ENCODE data around the gene ZNF232. TPM values are rescaled to one million over a fixed set of nuclear protein-coding genes. Genes with fewer than 3 reads are reported as not detected.
"Not testable (repeated sequence)": the region's sequence is repeated elsewhere in the genome, so short reads cannot be mapped to it uniquely, and the experiment has no call there.

Gene ZNF232
- polyA plus RNA-seq, 1 donor: 11.1 TPM

DNA sequence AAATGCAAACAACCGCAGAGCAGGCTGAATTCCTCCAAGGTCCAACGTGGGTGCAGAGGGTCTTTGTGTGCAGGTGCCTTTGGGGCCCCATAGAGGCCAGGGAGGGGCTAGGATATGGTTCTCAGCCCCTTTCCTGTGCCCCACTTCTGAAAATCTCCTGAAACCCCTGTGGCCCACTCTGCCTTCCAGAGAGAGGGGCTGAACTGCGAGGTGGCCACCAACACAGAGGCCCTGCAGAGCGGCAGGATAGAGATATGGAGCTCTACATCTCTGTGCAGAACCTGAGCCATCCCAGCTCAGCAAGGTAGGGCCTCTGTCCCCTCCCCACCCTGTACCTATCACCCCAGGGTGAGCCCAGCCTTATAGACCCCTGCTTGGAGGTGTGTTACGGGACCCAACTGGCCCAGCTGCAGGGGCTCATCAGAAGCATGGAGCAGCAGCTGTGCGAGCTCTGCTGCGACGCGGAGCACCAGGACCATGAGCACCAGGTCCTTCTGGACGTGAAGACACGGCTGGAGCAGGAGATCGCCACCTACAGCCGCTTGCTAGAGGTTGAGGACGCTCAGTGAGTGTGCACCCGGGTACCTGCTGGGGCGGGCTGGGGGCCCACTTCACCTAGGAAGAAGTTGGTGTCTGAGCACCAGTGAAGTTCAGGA is 9.6 kb upstream of the ZNF232 start:
- H3K27ac ChIP-seq (ENCODE audit: low read length): no peak overlapping the region
- H3K9me3 ChIP-seq (ENCODE audit: control insufficient read depth, low read depth, low read length): peaks cover 14% of the 10 kb centered on the region
- no peak overlapping the region for H3K4me3 ChIP-seq (ENCODE audit: low read length)
- H3K4me1 ChIP-seq (ENCODE audit: control insufficient read depth, insufficient read depth, low read length): peaks cover 4% of the 10 kb centered on the region
- no peak for DNase-seq
- no CpG with 5 or more reads among the region's 16 CpGs for WGBS (ENCODE audit: insufficient coverage, low lambda C conversion rate)
- H3K27me3 ChIP-seq (ENCODE audit: control insufficient read depth, insufficient read depth, low read length): peaks cover 57% of the 10 kb centered on the region
- no peaks in the 10 kb centered on the region for H3K36me3 ChIP-seq (ENCODE audit: control insufficient read depth, insufficient read depth, low read length)

DNA sequence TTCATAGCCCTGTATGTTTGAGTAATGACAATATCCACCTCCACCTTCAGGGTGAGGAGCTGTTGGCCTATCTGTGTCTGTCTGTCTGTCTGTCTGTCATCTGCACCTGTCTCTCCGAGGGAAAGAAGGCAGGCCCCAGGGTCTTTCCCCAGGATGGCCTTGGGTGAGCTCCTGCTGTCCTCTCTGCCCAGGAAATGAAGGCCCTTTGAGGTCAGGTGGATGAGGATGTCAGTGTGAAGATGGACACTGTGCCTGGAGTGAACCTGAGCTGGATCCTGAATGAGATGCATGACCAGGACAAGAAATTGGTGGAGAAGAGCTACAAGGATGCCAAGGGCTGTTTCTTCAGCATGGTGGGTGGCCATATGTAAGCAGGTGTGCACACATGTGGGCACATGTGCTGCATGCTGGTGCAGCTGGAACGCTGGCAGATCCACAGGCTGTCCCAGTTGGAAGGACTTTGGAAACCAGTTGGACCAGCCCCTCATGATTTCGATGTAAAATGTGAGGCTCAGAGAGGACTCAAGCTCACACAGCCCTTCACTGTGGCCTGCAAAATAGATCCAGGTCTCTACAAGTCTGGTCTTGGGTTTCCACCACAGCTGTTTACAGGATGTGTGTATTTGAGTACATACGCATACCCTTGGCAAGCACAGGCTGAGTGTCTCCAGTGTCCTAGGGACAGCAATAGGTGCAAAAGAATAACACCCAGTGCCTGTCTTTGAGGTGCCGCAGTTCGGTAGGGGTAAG is 8.9 kb upstream of the ZNF232 start:
- Histone ChIP-seq H3K9me3 (ENCODE audit: control insufficient read depth, low read depth, low read length) (peaks cover 21% of the 10 kb centered on the region), H3K27me3 (ENCODE audit: control insufficient read depth, insufficient read depth, low read length) (peaks cover 61% of the 10 kb centered on the region)
- H3K27ac ChIP-seq (ENCODE audit: low read length); H3K4me1 ChIP-seq (ENCODE audit: control insufficient read depth, insufficient read depth, low read length); H3K36me3 ChIP-seq (ENCODE audit: control insufficient read depth, insufficient read depth, low read length); DNase-seq; H3K4me3 ChIP-seq (ENCODE audit: low read length): not testable (repeated sequence)
- no CpG with 5 or more reads among the region's 6 CpGs for WGBS (ENCODE audit: insufficient coverage, low lambda C conversion rate)

DNA sequence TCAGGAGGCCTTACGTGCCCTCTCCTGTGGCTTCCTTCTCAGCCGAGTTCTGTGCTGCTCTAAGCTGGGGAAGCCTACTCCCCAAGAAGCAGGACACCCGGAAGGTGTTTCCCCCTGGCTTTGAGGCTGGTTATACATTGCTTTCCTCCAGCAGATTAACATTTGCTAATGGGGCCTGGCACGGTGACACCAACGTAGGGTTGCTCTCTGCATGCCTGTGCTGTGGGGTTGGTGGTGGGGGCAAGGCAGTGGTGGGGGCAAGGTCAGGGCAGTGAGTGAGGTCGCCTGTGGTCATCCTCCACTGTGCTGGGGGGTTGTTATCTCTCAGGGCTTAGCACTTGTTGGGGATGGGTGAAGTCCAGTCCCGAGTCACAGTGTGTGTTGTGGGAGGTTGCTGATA is 8.4 kb upstream of the ZNF232 start:
- H3K27ac ChIP-seq (ENCODE audit: low read length): no peak overlapping the region
- no peak for DNase-seq
- H3K27me3 ChIP-seq (ENCODE audit: control insufficient read depth, insufficient read depth, low read length): peaks cover 67% of the 10 kb centered on the region
- H3K36me3 ChIP-seq (ENCODE audit: control insufficient read depth, insufficient read depth, low read length): no peaks in the 10 kb centered on the region
- H3K9me3 ChIP-seq (ENCODE audit: control insufficient read depth, low read depth, low read length): peaks cover 22% of the 10 kb centered on the region
- WGBS (ENCODE audit: insufficient coverage, low lambda C conversion rate): no CpG with 5 or more reads among the region's 7 CpGs
- H3K4me3 ChIP-seq (ENCODE audit: low read length): no peak overlapping the region
- peaks cover 4% of the 10 kb centered on the region for H3K4me1 ChIP-seq (ENCODE audit: control insufficient read depth, insufficient read depth, low read length)

DNA sequence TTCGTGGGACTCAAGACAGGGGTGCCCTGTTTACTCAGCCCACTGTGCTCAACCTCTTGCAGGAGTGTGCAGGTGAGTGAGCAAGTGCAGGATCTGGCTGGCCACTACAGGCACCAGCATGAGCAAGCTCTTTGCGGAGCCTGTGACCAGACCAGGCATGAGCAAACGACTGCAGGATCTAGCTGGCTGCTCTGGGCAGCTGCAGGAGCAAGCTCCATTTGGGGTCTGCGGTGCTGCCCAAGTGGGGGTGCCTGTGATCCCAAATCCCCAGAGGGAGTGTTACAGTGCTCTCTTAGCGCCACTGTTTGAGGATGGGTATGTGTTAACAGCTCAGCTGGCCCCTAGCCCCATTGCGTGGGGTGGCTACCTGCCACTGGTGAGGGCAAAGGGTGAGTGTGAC is 6.5 kb upstream of the ZNF232 start:
- peaks cover 18% of the 10 kb centered on the region for H3K9me3 ChIP-seq (ENCODE audit: control insufficient read depth, low read depth, low read length)
- H3K27ac ChIP-seq (ENCODE audit: low read length): no peak overlapping the region
- no peak overlapping the region for H3K4me3 ChIP-seq (ENCODE audit: low read length)
- no peak for DNase-seq
- no CpG with 5 or more reads among the region's 6 CpGs for WGBS (ENCODE audit: insufficient coverage, low lambda C conversion rate)
- H3K4me1 ChIP-seq (ENCODE audit: control insufficient read depth, insufficient read depth, low read length): peaks cover 4% of the 10 kb centered on the region
- H3K36me3 ChIP-seq (ENCODE audit: control insufficient read depth, insufficient read depth, low read length): no peaks in the 10 kb centered on the region
- peaks cover 61% of the 10 kb centered on the region for H3K27me3 ChIP-seq (ENCODE audit: control insufficient read depth, insufficient read depth, low read length)

DNA sequence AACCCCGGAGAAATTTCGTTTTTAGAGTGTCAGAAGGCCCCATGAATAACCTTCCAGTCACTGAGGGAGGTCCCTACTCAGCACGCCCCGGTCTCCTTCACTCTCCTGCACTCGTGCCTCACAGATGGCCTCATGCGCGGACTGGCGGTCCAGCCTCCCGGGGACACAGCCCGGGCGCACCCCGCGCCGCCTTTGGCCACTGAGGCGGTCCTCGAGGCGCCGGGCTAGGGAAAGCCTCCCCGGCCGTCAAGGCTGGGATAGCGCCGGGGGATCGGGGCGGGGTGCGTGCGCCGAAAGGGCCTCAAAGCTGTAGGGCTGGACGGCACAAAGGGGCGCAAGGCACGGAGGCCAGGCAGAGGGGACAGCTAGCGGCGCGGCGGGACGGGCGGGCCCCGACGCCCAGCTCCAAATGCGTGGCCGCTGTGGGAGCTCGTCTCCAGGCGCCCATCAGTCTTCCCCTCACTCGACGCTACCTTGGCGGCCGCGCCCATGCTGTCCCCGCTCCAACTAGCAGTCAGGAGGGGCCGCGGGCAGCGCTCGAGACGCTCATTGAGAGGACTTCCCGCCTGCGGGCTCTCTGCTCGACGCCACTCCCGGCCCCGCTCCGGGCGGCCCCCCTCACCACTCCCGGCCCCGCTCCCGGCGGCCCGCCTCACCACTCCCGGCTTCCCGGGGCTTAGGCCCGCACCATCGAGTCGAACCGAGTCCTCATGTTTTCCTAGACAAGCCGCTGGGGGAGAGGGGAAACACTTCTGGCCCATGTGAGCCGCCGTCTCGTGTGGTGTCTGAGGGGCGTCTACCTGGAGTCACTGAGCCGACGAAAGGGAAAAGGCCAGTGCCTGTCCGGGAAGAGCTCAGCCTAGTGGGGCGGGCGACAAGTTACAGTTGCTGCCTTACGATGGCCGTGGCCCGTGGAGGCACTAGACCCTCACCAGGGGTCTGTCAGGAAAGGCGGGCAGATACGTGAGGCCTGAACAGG is 4.3 kb upstream of the ZNF232 start, which contains the start of gene USP6:
USP6 (plus strand) TSS at position 360 of the 979 bp plus-strand sequence. CDS start 14,336 bp downstream, outside the sequence.
- peak in 1 of 2 donors; percentile 12 for DNase-seq
- no peak within 1 kb of the TSS for H3K4me3 ChIP-seq (ENCODE audit: low read length)
- H3K27me3 ChIP-seq (ENCODE audit: control insufficient read depth, insufficient read depth, low read length): peaks cover 44% of the 10 kb centered on the region
- H3K27ac ChIP-seq (ENCODE audit: low read length): no peak within 1 kb of the TSS
- WGBS (ENCODE audit: insufficient coverage, low lambda C conversion rate): no CpG with 5 or more reads among the region's 87 CpGs
- no peaks in the 10 kb centered on the region for H3K36me3 ChIP-seq (ENCODE audit: control insufficient read depth, insufficient read depth, low read length)
- H3K4me1 ChIP-seq (ENCODE audit: control insufficient read depth, insufficient read depth, low read length): peaks cover 3% of the 10 kb centered on the region
- H3K9me3 ChIP-seq (ENCODE audit: control insufficient read depth, low read depth, low read length): peaks cover 14% of the 10 kb centered on the region

DNA sequence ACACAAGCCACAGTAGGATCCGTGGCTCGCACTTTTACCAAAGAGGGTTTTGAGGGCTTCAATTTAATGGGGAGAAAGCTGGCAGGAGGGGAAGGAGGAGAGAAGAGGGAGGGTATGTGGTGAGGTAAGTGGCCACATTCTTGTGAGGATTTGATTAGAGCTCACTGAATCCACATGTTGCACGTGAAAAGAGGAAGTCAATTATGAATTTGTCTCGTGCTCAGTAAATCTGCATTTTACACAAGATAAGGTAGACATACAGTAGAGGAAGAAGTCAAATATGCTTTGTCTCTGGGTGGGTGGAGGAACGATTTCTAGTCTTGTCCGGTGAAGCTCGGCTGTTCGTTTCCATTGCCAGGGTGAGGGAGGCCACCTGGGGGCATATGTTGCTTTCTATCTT is 862 bp downstream of the ZNF232 start:
- Histone ChIP-seq H3K27me3 (ENCODE audit: control insufficient read depth, insufficient read depth, low read length) (peaks cover 13% of the 10 kb centered on the region), H3K9me3 (ENCODE audit: control insufficient read depth, low read depth, low read length) (peaks cover 17% of the 10 kb centered on the region), H3K36me3 (ENCODE audit: control insufficient read depth, insufficient read depth, low read length) (peaks cover 21% of the 10 kb centered on the region), H3K27ac (ENCODE audit: low read length) (no peak overlapping the region), H3K4me3 (ENCODE audit: low read length) (peak overlapping the region; percentile 73), H3K4me1 (ENCODE audit: control insufficient read depth, insufficient read depth, low read length) (peaks cover 9% of the 10 kb centered on the region)
- DNase-seq: peak in 1 of 2 donors; percentile 51
- 50% methylated on average over 3 of the region's 8 CpGs for WGBS (ENCODE audit: insufficient coverage, low lambda C conversion rate)

DNA sequence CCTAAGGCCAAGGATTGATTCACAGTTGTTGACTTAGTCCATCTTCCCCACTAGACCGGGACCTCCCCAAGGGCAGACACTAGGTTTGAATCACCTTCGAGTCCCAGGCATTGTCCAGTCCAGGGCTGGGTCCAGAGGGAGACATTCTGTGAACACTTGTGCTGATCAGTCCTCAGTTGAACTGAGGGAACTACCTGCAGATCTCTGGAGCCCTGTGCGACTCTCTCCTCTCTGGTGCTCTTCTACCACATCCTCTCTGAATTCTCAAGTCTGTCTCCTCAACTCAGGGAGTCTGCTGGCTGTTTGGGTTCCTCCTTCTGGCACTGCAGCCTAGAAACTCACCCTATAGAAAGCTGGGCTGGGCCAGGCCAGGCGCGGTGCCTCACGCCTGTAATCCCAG is 10.8 kb downstream of the ZNF232 start:
- Histone ChIP-seq H3K4me1 (ENCODE audit: control insufficient read depth, insufficient read depth, low read length) (no peaks in the 10 kb centered on the region), H3K27me3 (ENCODE audit: control insufficient read depth, insufficient read depth, low read length) (peaks cover 11% of the 10 kb centered on the region), H3K4me3 (ENCODE audit: low read length) (no peak overlapping the region), H3K27ac (ENCODE audit: low read length) (no peak overlapping the region), H3K9me3 (ENCODE audit: control insufficient read depth, low read depth, low read length) (peaks cover 35% of the 10 kb centered on the region), H3K36me3 (ENCODE audit: control insufficient read depth, insufficient read depth, low read length) (peaks cover 2% of the 10 kb centered on the region)
- DNase-seq: no peak
- no CpG with 5 or more reads among the region's 6 CpGs for WGBS (ENCODE audit: insufficient coverage, low lambda C conversion rate)

DNA sequence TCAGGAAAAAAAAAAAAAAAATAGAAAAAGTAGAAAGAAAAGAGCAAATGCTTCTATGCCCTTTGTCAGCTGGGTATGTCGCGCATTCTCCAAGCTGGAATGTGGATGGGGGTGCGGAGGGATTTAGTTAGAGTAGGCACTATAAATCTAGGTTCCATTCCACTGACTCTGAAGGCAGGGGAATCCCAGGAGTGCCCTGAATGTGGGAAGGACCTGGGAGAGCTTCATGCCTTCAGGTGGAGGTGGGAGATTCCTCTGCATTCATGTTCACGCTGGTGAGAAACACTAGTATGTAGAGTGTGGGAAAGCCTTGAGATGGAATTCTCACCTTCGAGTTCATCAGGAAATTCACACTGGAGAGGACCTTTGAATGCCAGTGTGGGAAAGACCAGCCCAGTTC is 12.4 kb downstream of the ZNF232 start:
- no peak for DNase-seq
- no peaks in the 10 kb centered on the region for H3K36me3 ChIP-seq (ENCODE audit: control insufficient read depth, insufficient read depth, low read length)
- peaks cover 33% of the 10 kb centered on the region for H3K9me3 ChIP-seq (ENCODE audit: control insufficient read depth, low read depth, low read length)
- H3K27ac ChIP-seq (ENCODE audit: low read length): no peak overlapping the region
- peaks cover 11% of the 10 kb centered on the region for H3K27me3 ChIP-seq (ENCODE audit: control insufficient read depth, insufficient read depth, low read length)
- H3K4me3 ChIP-seq (ENCODE audit: low read length): no peak overlapping the region
- WGBS (ENCODE audit: insufficient coverage, low lambda C conversion rate): no CpG with 5 or more reads among the region's 5 CpGs
- no peaks in the 10 kb centered on the region for H3K4me1 ChIP-seq (ENCODE audit: control insufficient read depth, insufficient read depth, low read length)

DNA sequence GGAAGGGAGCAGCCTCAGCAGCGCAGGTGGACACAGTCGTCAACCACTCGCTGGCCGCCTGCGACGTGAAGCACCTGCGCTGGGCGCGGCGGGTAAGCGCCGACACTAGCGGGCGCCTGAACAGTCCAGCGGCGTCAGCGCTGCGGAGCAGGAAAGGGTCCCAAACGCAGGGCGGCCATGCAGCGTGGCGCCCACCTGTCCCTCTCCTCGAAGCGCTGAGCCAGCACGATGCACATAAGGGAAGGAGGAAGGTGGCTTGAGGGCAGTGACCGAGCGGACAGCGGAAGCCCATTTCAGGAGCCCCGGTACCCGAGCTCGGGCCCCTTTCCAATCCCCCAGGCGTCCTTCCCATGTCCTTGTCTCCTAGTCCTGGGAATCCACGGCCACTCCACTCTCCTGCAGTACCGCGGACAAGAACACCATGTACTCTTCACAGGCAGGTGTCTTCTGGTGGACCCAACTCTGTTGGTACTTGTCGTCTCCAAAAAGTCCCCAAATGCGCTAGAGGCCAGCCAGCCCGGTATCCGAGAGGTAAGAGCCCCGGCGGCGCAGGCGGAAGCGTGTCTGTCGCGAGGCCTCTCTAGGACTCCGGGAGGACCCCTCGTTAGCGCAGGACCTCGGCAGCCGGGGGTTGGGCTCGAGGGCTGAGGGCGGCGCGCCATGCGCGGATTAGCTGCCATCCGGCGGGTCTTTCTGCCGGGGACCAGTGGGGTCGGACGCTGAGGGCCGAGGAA is 14.4 kb downstream of the ZNF232 start:
- WGBS (ENCODE audit: insufficient coverage, low lambda C conversion rate): no CpG with 5 or more reads among the region's 63 CpGs
- peak overlapping the region; percentile 50 for H3K4me3 ChIP-seq (ENCODE audit: low read length)
- peaks cover 4% of the 10 kb centered on the region for H3K36me3 ChIP-seq (ENCODE audit: control insufficient read depth, insufficient read depth, low read length)
- no peaks in the 10 kb centered on the region for H3K4me1 ChIP-seq (ENCODE audit: control insufficient read depth, insufficient read depth, low read length)
- peaks cover 11% of the 10 kb centered on the region for H3K27me3 ChIP-seq (ENCODE audit: control insufficient read depth, insufficient read depth, low read length)
- peaks cover 40% of the 10 kb centered on the region for H3K9me3 ChIP-seq (ENCODE audit: control insufficient read depth, low read depth, low read length)
- H3K27ac ChIP-seq (ENCODE audit: low read length): no peak overlapping the region
- DNase-seq: peak; percentile 44 to 70

All from large intestine (tissue), 3 donors.